Gastroesophageal sphincter (tissue), 4 donors: ENCODE results near the gene BTRC. TPM values are rescaled to one million over a fixed set of nuclear protein-coding genes. Genes with fewer than 3 reads are reported as not detected.

Experiments used
- ATAC-seq: fragments of 150-250 bp; one replicate; pipeline ENCODE4 v1.9.1; 2016; ENCODE audit warnings: mild to moderate bottlenecking, moderate library complexity
- H3K27ac ChIP-seq, 4 donors: fragments of 200-600 bp; sonication (generic) in 3 of 4; 1 replicate in 3 of 4; 2 replicates in 1 of 4; pipeline ENCODE4 v1.5.1; 2016 to 2019
- H3K27me3 ChIP-seq: fragments of 200-600 bp; sonication (generic); one replicate; pipeline ENCODE4 v1.5.1; 2019
- H3K36me3 ChIP-seq, 2 donors: fragments of 200-600 bp; sonication (generic); one replicate each; pipeline ENCODE4 v1.5.1; 2019; ENCODE audit warnings: control low read depth in 1 of 2
- H3K4me1 ChIP-seq, 3 donors: fragments of 200-600 bp; sonication (generic); 1 replicate in 2 of 3; 2 replicates in 1 of 3; pipeline ENCODE4 v1.5.1; 2016 to 2019; ENCODE audit warnings: control low read depth in 2 of 3
- H3K4me3 ChIP-seq, 2 donors: fragments of 200-600 bp; sonication (generic); one replicate each; pipeline ENCODE4 v1.5.1; 2019; ENCODE audit warnings: mild to moderate bottlenecking in 1 of 2, moderate library complexity in 1 of 2
- H3K9me3 ChIP-seq, 3 donors: fragments of 200-600 bp; sonication (generic); one replicate each; pipeline ENCODE4 v1.5.1; 2017 to 2019; ENCODE audit warnings: control low read depth in 2 of 3
- EP300 ChIP-seq: sonication (generic); formaldehyde crosslinking; IDR thresholded peaks from one replicate; pipeline ENCODE4 v1.6.1; 2017; ENCODE audit warnings: antibody characterized with exemption, mild to moderate bottlenecking
- POLR2A ChIP-seq, 2 donors: fragments of 450-650 bp; IDR thresholded peaks; one replicate each; pipeline ENCODE4 v1.6.1; 2017; ENCODE audit warnings: antibody characterized with exemption in 2 of 2, mild to moderate bottlenecking in 2 of 2, moderate library complexity in 1 of 2
- POLR2AphosphoS5 ChIP-seq: sonication (generic); formaldehyde crosslinking; IDR thresholded peaks from one replicate; pipeline ENCODE4 v1.6.1; 2017; ENCODE audit warnings: antibody characterized with exemption
- WGBS, 2 donors: methylation state at CpG; one replicate each; pipeline ENCODE4 v1.1.5; 2018; ENCODE audit warnings: low coverage in 1 of 2; 5-methylcytosine and 5-hydroxymethylcytosine counted together
- total RNA-seq, 4 donors: library from RNA; depleted of rRNA; stranded (reverse); fragments of >200 nt; gene quantifications; one replicate each; pipeline ENCODE4 v1.1.0, GENCODE V29; 2016
- TF ChIP-seq, protein P1 (sequence below), 4 experiments: fragments of 200-600 bp in 2 of 4; fragments of 450-650 bp in 2 of 4; sonication (generic) in 1 of 4; IDR thresholded peaks; one replicate each; pipeline ENCODE4 v1.5.1; 2017 to 2019; ENCODE audit warnings: antibody characterized with exemption in 4 of 4, mild to moderate bottlenecking in 2 of 4, moderate library complexity in 2 of 4

Gene BTRC
- total RNA-seq, 4 donors from 2014 or later = 9.0 to 15.6 (median 14.1) TPM

DNA sequence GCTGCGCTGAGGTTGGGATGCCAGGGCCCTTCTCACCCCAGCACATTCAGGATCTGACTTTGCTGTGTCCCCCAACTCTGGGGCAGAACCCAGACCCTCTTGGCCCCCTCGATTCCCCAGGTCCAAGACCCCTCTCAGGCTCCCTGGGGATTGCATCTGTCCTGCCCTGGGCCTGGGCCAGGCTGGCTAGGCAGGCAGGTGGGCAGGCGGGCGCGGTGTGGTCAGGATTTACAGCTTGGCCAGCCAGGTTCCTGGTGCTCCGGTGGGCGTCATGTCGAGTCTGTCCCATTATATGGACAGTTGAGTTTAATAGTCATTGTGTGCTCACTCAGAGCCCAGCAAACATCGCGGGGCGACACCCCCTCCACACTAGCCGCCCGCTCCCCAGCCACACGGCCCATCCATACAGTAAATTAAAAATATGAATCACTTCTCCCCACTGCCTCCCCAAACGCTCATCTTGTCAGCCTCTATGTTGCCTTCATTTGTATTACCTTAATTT lies 210.6 kb downstream of the BTRC start:
- no peaks in the 10 kb centered on the region for H3K36me3 ChIP-seq
- no peaks in the 10 kb centered on the region for H3K9me3 ChIP-seq
- no peak overlapping the region for H3K27ac ChIP-seq
- 84% methylated on average over 8 of the region's 15 CpGs; no CpG with 5 or more reads in 1 of the 2 donors for WGBS, 2 donors
- no peak overlapping the region for H3K4me3 ChIP-seq
- TF ChIP-seq POLR2AphosphoS5 = no peak
- TF ChIP-seq, protein P1, sequence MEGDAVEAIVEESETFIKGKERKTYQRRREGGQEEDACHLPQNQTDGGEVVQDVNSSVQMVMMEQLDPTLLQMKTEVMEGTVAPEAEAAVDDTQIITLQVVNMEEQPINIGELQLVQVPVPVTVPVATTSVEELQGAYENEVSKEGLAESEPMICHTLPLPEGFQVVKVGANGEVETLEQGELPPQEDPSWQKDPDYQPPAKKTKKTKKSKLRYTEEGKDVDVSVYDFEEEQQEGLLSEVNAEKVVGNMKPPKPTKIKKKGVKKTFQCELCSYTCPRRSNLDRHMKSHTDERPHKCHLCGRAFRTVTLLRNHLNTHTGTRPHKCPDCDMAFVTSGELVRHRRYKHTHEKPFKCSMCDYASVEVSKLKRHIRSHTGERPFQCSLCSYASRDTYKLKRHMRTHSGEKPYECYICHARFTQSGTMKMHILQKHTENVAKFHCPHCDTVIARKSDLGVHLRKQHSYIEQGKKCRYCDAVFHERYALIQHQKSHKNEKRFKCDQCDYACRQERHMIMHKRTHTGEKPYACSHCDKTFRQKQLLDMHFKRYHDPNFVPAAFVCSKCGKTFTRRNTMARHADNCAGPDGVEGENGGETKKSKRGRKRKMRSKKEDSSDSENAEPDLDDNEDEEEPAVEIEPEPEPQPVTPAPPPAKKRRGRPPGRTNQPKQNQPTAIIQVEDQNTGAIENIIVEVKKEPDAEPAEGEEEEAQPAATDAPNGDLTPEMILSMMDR (IDR thresholded peaks at IDR 0.05) = no peak
- TF ChIP-seq POLR2A (IDR thresholded peaks at IDR 0.05) = no peak
- TF ChIP-seq EP300 = no peak
- H3K27me3 ChIP-seq = peaks cover 99% of the 10 kb centered on the region
- H3K4me1 ChIP-seq = peaks cover 0 to 14% (median 9%) of the 10 kb centered on the region in 3 donors
- ATAC-seq = no peak

DNA sequence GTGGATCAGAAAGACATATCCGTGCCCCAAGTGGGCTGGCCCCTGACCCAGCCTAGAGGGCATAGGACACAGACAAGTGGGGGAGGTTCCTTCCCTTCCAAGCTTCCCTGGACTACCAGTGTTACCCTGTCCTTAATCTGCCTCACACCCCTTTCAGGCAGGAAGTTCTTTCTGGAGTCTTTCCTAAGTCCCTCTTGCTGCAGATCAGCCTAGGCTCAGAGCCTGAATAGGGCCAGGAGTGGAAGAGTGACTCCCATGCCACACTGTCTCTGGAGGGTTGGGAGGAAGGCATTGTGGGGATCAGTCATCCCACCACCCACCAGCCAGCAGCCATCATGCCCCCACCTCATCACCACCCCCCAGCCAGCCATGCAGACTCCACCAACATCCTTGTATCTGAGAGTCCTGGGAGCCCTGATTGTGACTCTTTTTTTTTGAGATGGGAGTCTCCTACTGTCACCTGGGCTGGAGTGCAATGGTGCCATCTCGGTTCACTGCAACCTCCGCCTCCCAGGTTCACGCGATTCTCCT lies 211.5 kb downstream of the BTRC start:
- WGBS, 2 donors = 17% methylated on average over 1 of the region's 5 CpGs; no CpG with 5 or more reads in 1 of the 2 donors
- peaks cover 97% of the 10 kb centered on the region for H3K27me3 ChIP-seq
- ATAC-seq = no peak
- no peaks in the 10 kb centered on the region for H3K36me3 ChIP-seq
- TF ChIP-seq, protein P1 (IDR thresholded peaks at IDR 0.05) = no peak
- no peak for TF ChIP-seq POLR2A (IDR thresholded peaks at IDR 0.05)
- no peak for TF ChIP-seq EP300
- no peak for TF ChIP-seq POLR2AphosphoS5
- no peaks in the 10 kb centered on the region for H3K9me3 ChIP-seq
- no peak overlapping the region for H3K27ac ChIP-seq
- peaks cover 0 to 23% (median 18%) of the 10 kb centered on the region in 3 donors for H3K4me1 ChIP-seq
- no peak overlapping the region for H3K4me3 ChIP-seq

DNA sequence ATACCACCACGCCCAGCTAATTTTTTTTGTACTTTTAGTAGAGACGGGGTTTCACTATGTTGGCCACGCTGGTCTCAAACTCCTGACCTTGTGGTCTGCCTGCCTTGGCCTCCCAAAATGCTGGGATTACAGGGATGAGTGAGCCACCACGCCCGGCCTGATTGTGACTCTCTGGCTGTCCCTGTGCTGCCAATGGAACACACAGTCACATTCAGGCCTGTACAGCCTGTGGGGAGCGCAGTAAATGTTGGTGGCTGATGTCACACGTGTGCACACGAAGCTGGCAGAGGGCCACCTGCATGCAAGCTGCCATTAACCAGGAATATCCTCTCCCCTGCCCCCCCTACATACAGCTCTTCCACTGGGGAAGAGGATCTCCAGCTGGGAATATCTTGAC lies 212.0 kb downstream of the BTRC start:
- Histone ChIP-seq H3K27ac (no peak overlapping the region), H3K4me3 (no peak overlapping the region), H3K27me3 (peaks cover 92% of the 10 kb centered on the region), H3K9me3 (no peaks in the 10 kb centered on the region), H3K36me3 (no peaks in the 10 kb centered on the region), H3K4me1 (peaks cover 0 to 28% (median 22%) of the 10 kb centered on the region in 3 donors)
- WGBS, 2 donors = 0% methylated on average over 2 of the region's 8 CpGs; no CpG with 5 or more reads in 1 of the 2 donors
- ATAC-seq = no peak
- TF ChIP-seq POLR2AphosphoS5 (no peak), POLR2A (IDR thresholded peaks at IDR 0.05) (no peak), EP300 (no peak)

DNA sequence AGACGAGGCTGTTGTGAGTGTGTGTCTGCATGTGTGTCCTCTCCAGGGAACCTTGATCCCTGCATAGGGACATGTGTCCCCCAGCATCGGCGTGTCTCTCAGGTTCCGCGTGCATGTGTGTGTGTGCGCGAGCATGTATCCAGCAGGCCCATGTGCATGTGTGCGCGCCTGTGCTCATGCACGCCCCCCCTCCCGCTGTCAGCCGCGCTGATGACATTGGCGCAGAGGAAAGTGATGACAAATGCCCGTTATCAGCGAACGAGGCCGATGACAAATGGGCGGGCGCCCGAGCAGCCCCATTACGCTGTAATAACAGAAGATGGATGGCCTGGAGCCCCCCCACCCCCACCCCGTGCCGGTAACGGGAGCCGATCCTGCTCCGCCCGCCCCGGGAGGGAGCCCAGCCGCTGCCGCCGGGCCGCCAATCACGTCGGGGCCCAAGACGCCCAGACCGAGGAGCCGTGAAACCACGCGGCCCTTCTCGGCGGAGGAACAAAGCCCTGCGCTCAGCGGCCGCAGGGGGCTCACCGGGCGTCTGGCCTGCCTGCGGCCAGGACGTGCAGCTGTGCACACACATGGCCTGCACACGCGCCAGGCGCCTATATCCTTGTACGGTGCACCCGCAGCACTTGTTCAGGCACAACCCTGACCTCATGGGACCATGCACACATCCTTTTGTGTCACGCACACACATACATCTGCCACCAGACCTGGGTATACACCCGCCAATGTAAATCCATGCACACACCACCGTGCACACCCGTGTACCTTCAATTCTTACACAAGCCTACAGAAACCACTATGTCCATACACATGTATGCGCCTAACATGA lies 212.6 kb downstream of the BTRC start:
- peaks cover 86% of the 10 kb centered on the region for H3K27me3 ChIP-seq
- 38 to 67% methylated on average over 2 to 11 of the region's 59 CpGs for WGBS, 2 donors
- H3K27ac ChIP-seq = no peak overlapping the region

More for the DNA sequence above, 212.6 kb downstream of the BTRC start:
- ATAC-seq = no peak
- Histone ChIP-seq H3K4me1 (peaks cover 0 to 30% (median 22%) of the 10 kb centered on the region in 3 donors), H3K36me3 (no peaks in the 10 kb centered on the region), H3K4me3 (peak overlapping the region in 1 of 2 donors; percentile 34), H3K9me3 (no peaks in the 10 kb centered on the region)
- TF ChIP-seq POLR2AphosphoS5 (no peak), POLR2A (IDR thresholded peaks at IDR 0.05) (no peak), EP300 (no peak)
- TF ChIP-seq, protein P1 (IDR thresholded peaks at IDR 0.05) = no peak
